Duodenal mucosa (tissue), 2 donors: ENCODE data around the gene SP140L.
"Not testable (repeated sequence)": the region's sequence is repeated elsewhere in the genome, so short reads cannot be mapped to it uniquely, and the experiment has no call there.

Experiments used
- H3K27ac ChIP-seq: one replicate; pipeline ENCODE4 v1.7.0; 2013; ENCODE audit warnings: low read depth, low read length
- H3K27me3 ChIP-seq, 2 donors: one replicate each; pipeline ENCODE4 v1.7.0; 2013; ENCODE audit warnings: low read length in 2 of 2, control low read depth in 1 of 2; ENCODE audit not compliant: insufficient read depth in 2 of 2, control insufficient read depth in 1 of 2
- H3K36me3 ChIP-seq, 2 donors: one replicate each; pipeline ENCODE4 v1.7.0; 2013; ENCODE audit warnings: low read length in 2 of 2, control low read depth in 1 of 2; ENCODE audit not compliant: insufficient read depth in 2 of 2, control insufficient read depth in 1 of 2
- H3K4me1 ChIP-seq, 2 donors: one replicate each; pipeline ENCODE4 v1.7.0; 2013; ENCODE audit warnings: low read length in 2 of 2, control low read depth in 1 of 2; ENCODE audit not compliant: insufficient read depth in 2 of 2, control insufficient read depth in 1 of 2
- H3K4me3 ChIP-seq, 2 donors: one replicate each; pipeline ENCODE4 v1.7.0; 2013; ENCODE audit warnings: low read length in 2 of 2, low read depth in 1 of 2
- H3K9ac ChIP-seq, 2 donors: one replicate each; pipeline ENCODE4 v1.7.0; 2013; ENCODE audit warnings: low read length in 2 of 2, low read depth in 1 of 2
- H3K9me3 ChIP-seq, 2 donors: one replicate each; pipeline ENCODE4 v1.7.0; 2013; ENCODE audit warnings: low read length in 2 of 2, control low read depth in 1 of 2; ENCODE audit not compliant: control insufficient read depth in 1 of 2

Gene SP140L

DNA sequence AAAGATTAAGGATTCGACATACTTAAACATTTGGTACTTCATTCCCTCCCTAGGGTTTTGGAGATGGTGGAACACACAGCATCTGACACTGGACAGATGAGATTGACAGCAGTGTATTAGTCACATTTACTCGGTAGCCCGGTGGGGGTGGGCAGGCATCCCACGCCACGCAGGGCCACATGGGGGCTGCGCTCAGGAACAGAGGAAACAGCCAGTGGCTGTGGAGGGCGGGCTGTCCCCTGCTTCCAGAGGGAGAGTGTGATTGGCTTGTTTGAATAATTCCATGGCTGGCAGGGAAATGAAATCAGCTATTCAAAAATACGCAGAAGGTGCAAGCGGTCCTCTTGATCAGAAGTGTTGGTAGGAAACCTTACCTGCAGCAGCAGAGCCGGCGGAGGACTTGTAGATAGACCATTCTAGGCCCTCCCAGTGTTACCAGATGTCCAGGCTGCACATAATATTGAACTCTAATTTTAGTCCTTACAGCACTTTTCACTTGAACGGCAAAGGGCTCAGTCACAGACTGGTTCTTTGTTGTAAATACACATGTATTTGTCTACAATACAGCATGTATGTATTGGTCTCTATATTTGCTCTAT is 18.5 kb upstream of the SP140L start:
- no peaks in the 10 kb centered on the region for H3K36me3 ChIP-seq
- H3K27ac ChIP-seq, result no peak overlapping the region
- H3K9me3 ChIP-seq, result no peaks in the 10 kb centered on the region
- H3K4me1 ChIP-seq, result no peaks in the 10 kb centered on the region
- H3K27me3 ChIP-seq, result no peaks in the 10 kb centered on the region
- no peak overlapping the region for H3K9ac ChIP-seq
- no peak overlapping the region for H3K4me3 ChIP-seq

DNA sequence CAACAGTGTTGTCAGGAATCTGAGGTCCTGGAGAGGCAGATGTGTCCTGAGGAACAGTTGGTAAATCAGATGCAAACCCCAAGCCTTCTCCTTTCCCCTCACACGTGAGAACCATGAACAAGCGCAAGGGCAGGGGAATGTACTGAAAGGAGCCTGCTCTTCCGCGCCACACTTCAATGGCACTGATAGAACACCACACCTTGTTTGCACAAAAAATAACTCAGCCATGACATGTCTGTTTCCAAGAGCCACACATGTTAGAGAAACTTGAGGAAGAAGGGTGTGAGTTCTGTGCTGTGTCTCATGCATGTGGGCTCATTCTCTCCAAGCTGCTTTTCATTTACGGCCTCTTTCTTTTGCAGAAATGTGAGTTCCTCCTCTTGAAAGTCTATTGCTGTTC is 16.2 kb upstream of the SP140L start:
- not testable (repeated sequence) for H3K4me1 ChIP-seq, H3K9ac ChIP-seq, H3K27ac ChIP-seq, H3K4me3 ChIP-seq, H3K36me3 ChIP-seq, H3K9me3 ChIP-seq, H3K27me3 ChIP-seq

DNA sequence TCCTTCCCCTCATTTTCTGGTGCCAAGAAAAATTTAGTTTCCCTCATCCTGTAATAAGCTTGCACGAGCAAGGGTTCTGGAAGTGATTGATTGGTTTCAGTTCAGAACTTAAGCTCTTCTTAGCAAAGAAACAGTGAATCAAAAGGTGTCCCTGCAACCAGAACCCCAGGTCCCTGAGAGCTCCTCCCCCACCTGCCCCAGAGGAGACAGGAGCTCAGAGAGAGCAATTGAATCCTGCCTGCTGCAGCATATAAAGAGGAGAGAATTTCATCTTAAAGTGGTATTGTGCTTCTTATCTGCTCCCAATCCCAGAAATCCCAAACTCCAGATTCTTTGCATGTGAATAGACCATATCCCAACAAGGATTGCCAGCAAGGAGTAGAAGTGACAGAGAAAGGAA is 15.4 kb upstream of the SP140L start:
- H3K27me3 ChIP-seq, H3K4me3 ChIP-seq, H3K36me3 ChIP-seq, H3K4me1 ChIP-seq, H3K9ac ChIP-seq, H3K27ac ChIP-seq, H3K9me3 ChIP-seq: not testable (repeated sequence)

DNA sequence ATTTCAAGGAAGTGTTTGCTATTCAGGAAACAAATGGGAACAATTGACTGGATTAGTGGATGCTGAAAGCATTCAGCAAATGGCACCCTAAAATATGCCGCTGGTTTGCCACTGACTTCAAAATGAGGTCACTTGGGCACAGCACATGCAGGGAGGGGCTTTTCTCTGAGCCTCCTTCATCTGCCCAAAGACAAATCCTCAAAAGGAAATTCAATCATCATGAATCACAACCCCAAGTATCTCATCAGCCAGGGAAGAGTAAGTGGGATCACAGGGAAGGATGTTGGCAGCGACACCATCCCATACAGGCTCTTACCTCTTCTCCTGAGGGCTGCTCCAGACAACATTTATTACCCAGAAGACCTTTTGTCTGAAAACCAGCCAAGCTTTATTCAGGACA is 14.4 kb upstream of the SP140L start:
- no peaks in the 10 kb centered on the region for H3K36me3 ChIP-seq
- no peaks in the 10 kb centered on the region for H3K9me3 ChIP-seq
- no peak overlapping the region for H3K4me3 ChIP-seq
- no peaks in the 10 kb centered on the region for H3K27me3 ChIP-seq
- H3K27ac ChIP-seq, result no peak overlapping the region
- H3K9ac ChIP-seq, result no peak overlapping the region
- H3K4me1 ChIP-seq, result no peaks in the 10 kb centered on the region

DNA sequence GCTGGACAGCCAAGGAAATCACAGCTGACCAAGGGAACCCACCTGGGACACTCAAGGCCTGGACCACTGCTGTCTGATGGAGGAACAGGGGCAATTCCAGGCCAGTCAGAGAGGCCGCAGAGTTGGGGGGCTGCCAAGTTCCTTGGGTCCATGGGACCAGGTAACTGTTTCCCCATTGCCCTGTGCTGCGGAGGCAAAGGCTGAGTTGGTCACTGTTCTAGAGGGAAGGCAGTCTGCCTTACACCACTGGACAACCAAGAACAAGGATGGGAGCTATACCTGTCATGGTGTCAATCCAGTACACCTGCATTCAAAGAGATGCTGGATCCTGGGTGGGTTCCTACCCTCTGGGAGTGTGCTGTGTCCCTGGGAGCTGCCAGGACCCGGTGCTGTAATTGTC is 9.6 kb upstream of the SP140L start:
- no peak overlapping the region for H3K27ac ChIP-seq
- H3K36me3 ChIP-seq, result no peaks in the 10 kb centered on the region
- H3K9me3 ChIP-seq, result no peaks in the 10 kb centered on the region
- no peaks in the 10 kb centered on the region for H3K27me3 ChIP-seq
- peaks cover 0 to 14% of the 10 kb centered on the region in 2 donors for H3K4me1 ChIP-seq
- H3K9ac ChIP-seq, result no peak overlapping the region
- H3K4me3 ChIP-seq, result no peak overlapping the region

DNA sequence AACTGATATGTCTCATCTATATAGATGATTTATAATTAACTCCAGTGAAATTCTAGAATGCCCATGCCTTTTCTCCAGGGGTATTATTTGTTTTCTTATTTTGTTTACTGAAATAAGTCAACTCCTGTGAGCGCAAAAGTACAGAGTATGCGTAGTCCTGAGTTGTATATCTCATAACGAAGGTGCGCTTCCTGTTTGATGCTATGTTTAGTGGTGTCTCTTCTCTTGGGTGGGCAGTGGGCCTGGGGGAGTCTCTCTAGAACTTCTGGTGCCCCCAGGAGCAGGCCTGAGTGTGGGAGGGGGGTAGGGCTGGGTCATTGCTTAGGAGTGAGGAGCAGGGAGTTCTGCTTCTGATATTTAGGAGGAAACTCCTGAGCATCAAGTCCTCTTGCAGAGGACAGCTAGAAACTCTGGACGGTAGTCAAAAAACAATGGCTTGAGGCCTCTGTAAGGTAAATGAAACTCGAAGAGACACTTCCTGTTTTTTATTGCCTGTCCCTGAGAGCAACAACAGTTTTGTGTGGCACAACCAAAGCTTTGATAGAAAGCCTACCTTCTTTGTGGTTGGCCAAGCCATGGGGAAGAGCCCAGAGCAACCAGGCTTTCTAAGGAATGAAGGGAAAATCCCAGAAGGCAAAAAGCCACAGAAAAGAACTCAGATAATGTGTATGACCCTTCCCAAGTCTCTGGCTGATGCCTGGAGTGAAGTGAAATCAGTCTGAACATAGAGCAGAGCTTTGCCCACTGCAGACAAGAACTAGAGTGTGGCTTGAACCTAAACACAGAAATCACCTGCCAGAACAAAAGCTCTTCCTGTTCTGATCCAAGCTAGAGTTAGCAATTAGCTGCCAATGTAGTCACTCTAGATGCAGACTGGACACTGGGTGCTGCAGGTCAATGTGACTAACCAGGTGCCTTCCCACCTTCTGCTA is 8.5 kb upstream of the SP140L start:
- H3K27ac ChIP-seq, result no peak overlapping the region
- H3K4me3 ChIP-seq, result no peak overlapping the region
- H3K9ac ChIP-seq, result no peak overlapping the region
- no peaks in the 10 kb centered on the region for H3K36me3 ChIP-seq
- no peaks in the 10 kb centered on the region for H3K9me3 ChIP-seq
- peaks cover 0 to 14% of the 10 kb centered on the region in 2 donors for H3K4me1 ChIP-seq
- no peaks in the 10 kb centered on the region for H3K27me3 ChIP-seq

DNA sequence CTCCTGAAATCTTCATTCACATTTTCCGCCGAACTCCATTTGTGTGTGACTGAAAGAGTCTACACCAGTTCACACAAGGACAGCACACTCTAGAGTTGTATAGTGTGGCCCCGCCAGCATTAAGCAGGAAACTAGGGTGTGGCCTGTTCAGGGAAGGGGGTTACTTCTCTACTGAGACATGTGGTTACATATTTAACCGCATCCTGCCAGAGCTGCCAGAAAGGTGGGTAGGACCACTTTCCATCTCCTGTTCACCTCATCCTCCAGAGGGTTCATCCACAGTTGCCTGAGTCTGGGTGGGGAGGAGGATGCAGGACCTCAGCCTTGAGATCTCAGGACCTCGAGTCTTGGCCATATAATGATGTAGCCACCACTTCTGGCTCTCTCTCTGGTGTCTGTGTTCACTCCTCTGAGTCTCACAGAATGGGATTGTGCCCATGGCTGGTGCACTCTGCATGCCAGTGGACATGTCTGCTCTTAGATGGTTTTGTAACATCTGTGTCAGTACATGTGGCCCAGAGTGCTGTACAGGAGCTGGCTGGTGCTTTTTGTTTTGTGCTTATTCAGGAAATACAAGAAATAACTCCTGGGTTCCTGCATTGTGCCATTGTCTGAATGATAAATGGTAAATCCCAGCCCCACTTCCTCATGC is 7.7 kb upstream of the SP140L start:
- no peak overlapping the region for H3K27ac ChIP-seq
- no peaks in the 10 kb centered on the region for H3K27me3 ChIP-seq
- H3K4me1 ChIP-seq, result peaks cover 0 to 14% of the 10 kb centered on the region in 2 donors
- H3K9me3 ChIP-seq, result no peaks in the 10 kb centered on the region
- no peaks in the 10 kb centered on the region for H3K36me3 ChIP-seq
- no peak overlapping the region for H3K9ac ChIP-seq
- H3K4me3 ChIP-seq, result no peak overlapping the region

DNA sequence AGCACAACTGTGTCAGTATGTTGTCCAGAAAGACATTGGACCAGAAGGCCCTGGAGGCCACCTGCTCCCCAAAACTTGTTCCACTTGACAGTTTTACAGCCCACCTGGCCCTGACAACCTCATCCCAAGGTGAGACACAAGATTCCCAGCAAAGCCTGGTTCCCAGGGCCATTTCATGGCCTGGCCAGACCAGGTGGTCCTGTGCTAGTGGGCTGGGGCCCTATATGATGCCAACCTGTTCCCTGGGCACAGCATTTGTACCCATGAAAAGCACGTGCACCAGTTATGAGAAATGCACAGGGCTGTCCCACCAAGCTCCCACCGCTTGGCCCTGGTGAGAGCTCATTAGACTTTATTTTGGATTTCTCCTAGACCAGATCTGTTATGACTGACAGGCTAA is 6.0 kb upstream of the SP140L start:
- Histone ChIP-seq H3K27ac (no peak overlapping the region), H3K36me3 (no peaks in the 10 kb centered on the region), H3K9me3 (no peaks in the 10 kb centered on the region), H3K27me3 (no peaks in the 10 kb centered on the region), H3K4me3 (no peak overlapping the region), H3K9ac (no peak overlapping the region), H3K4me1 (peaks cover 0 to 14% of the 10 kb centered on the region in 2 donors)

DNA sequence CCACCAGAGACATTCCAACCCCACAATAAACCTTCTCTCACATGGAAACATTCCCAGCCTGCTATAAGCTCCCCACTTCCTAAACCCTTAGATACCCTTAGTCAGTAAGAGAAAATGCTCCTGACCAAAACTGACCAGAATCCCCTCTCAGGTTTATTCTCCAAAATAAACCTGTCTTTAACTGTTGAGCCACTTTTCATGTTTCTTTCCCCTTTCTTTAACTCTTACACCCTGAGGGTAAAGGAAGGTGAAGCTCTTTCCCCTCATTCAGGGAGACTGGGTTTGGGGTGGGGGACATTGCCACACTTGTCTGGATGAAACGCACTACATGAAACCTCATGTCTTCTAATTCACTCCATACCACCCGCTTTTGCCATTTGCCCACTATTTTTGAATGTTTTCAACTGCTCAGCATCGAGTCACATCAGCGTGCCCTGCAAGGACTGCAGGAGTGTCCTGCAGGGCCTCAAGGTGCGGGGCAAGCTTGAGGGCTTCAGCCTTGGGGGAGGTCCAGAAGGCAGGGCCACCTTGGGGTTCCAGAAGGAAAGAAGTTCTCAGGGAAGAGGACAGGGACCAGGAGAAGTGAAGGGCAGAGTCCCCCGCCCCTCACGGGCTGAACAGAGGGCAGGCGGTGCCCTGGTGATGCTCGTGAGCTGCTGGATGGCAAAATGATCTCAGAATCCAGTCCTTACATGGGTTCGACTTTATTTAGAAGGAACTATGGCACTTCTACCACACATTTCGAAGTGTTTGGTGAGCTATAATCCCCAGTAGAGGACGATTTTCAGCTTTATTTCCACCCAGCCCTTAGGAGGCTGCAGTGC is 4.2 kb upstream of the SP140L start:
- Histone ChIP-seq H3K27me3 (no peaks in the 10 kb centered on the region), H3K9me3 (no peaks in the 10 kb centered on the region), H3K4me1 (peaks cover 6 to 20% of the 10 kb centered on the region in 2 donors), H3K36me3 (no peaks in the 10 kb centered on the region), H3K4me3 (no peak overlapping the region), H3K27ac (no peak overlapping the region), H3K9ac (no peak overlapping the region)
